OCI-LY1 (cell line): ENCODE measurements around the gene LPCAT1.

Experiments used
- EZH2 ChIP-seq: fragments of 200-600 bp; sonication (generic), shearing (Covaris generic); IDR thresholded peaks from 2 replicates; pipeline ENCODE4 v1.8.0; 2017; ENCODE audit warnings: borderline replicate concordance, mixed run types, mild to moderate bottlenecking, antibody characterized with exemption, low read length, moderate library complexity, mixed read lengths
- TF ChIP-seq, protein P1 (sequence below): fragments of 200-600 bp; sonication (generic), shearing (Covaris generic); IDR thresholded peaks from 2 replicates; pipeline ENCODE4 v1.5.1; 2017; ENCODE audit warnings: mild to moderate bottlenecking, antibody characterized with exemption, low read length, moderate library complexity, mixed read lengths

GRCh38 chr5:1429496-1429895 lies 94.3 kb downstream of the LPCAT1 start:
- TF ChIP-seq, protein P1, sequence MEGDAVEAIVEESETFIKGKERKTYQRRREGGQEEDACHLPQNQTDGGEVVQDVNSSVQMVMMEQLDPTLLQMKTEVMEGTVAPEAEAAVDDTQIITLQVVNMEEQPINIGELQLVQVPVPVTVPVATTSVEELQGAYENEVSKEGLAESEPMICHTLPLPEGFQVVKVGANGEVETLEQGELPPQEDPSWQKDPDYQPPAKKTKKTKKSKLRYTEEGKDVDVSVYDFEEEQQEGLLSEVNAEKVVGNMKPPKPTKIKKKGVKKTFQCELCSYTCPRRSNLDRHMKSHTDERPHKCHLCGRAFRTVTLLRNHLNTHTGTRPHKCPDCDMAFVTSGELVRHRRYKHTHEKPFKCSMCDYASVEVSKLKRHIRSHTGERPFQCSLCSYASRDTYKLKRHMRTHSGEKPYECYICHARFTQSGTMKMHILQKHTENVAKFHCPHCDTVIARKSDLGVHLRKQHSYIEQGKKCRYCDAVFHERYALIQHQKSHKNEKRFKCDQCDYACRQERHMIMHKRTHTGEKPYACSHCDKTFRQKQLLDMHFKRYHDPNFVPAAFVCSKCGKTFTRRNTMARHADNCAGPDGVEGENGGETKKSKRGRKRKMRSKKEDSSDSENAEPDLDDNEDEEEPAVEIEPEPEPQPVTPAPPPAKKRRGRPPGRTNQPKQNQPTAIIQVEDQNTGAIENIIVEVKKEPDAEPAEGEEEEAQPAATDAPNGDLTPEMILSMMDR, result no peak
- no peak for TF ChIP-seq EZH2
